Daoy (cell line): ENCODE results near the gene EME2. TPM values are rescaled to one million over a fixed set of nuclear protein-coding genes. Genes with fewer than 3 reads are reported as not detected.
"Not testable (repeated sequence)": the region's sequence is repeated elsewhere in the genome, so short reads cannot be mapped to it uniquely, and the experiment has no call there.

Experiments used
- DNase-seq: peaks from one replicate; pipeline ENCODE4 v3.0.0-alpha.2; 2015; ENCODE audit warnings: low read depth
- total RNA-seq: library from RNA; depleted of rRNA; stranded (reverse); fragments of >200 nt; shearing (Covaris generic); gene quantifications from 2 replicates; pipeline ENCODE4 v1.2.3, GENCODE V29; 2014; rRNA removed

The EME2 gene
- 8.6 and 10.1 TPM in 2 replicates for total RNA-seq

GRCh38 chr16:1772362-1772907 lies at the start of gene EME2:
TSS of gene EME2 (plus strand) at chr16:1772810. CDS start at chr16:1773228, 418 bp downstream.
- peak; percentile 62 for DNase-seq

- DNase-seq = no peak
Measured at GRCh38 chr16:1723450-1724147, 49.0 kb upstream of the EME2 start.

GRCh38 chr16:1724491-1724890 lies 48.1 kb upstream of the EME2 start:
- no peak for DNase-seq

- no peak for DNase-seq
Measured at GRCh38 chr16:1726661-1727502, 45.7 kb upstream of the EME2 start.

- no peak for DNase-seq
Measured at GRCh38 chr16:1727651-1728624, 44.7 kb upstream of the EME2 start.

GRCh38 chr16:1729026-1729425 lies 43.6 kb upstream of the EME2 start:
- DNase-seq = no peak

- no peak for DNase-seq
Measured at GRCh38 chr16:1729445-1729844, 43.2 kb upstream of the EME2 start.

GRCh38 chr16:1731073-1731472 lies 41.5 kb upstream of the EME2 start:
- DNase-seq = no peak

- DNase-seq = no peak
Measured at GRCh38 chr16:1731603-1732002, 41.0 kb upstream of the EME2 start.

GRCh38 chr16:1732071-1732470 lies 40.5 kb upstream of the EME2 start:
- DNase-seq = no peak

GRCh38 chr16:1732551-1732987 lies 40.0 kb upstream of the EME2 start:
- DNase-seq = not testable (repeated sequence)

GRCh38 chr16:1734123-1734522 lies 38.5 kb upstream of the EME2 start:
- no peak for DNase-seq

- DNase-seq = no peak
Measured at GRCh38 chr16:1734816-1735215, 37.8 kb upstream of the EME2 start.

- DNase-seq = no peak
Measured at GRCh38 chr16:1740234-1740633, 32.4 kb upstream of the EME2 start.

- DNase-seq = no peak
Measured at GRCh38 chr16:1740781-1741490, 31.7 kb upstream of the EME2 start.

- no peak for DNase-seq
Measured at GRCh38 chr16:1741553-1742165, 31.0 kb upstream of the EME2 start.

- DNase-seq = no peak
Measured at GRCh38 chr16:1743376-1744337, 29.0 kb upstream of the EME2 start.

- no peak for DNase-seq
Measured at GRCh38 chr16:1744338-1744840, 28.2 kb upstream of the EME2 start.
